HEK293 (cell line): ENCODE data around the gene SIMC1.
"Not testable (repeated sequence)": the region's sequence is repeated elsewhere in the genome, so short reads cannot be mapped to it uniquely, and the experiment has no call there.

Experiments
- CTCF ChIA-PET: fragments of 350-600 bp; formaldehyde crosslinking; extraction: SDS; loops from one replicate; lab custom pipeline; 2021; ENCODE audit warnings: antibody characterized with exemption; lab: Yijun Ruan, JAX
- POLR2A ChIA-PET: fragments of 300-600 bp; formaldehyde crosslinking; extraction: SDS; loops from one replicate; lab custom pipeline; 2020; ENCODE audit warnings: antibody characterized with exemption, inconsistent platforms; lab: Yijun Ruan, JAX
- H3K27ac ChIP-seq: fragments of 200-500 bp; sonication (Bioruptor generic); 2 replicates; pipeline ENCODE4 v1.5.1; 2014; ENCODE audit warnings: low read depth, low read length, control low read depth, inconsistent platforms; ENCODE audit errors: extremely low read depth
- H3K36me3 ChIP-seq, 2 experiments: fragments of 200-500 bp in 1 of 2; sonication (Bioruptor generic) in 1 of 2; 1 replicate in 1 of 2; 2 replicates in 1 of 2; pipeline ENCODE4 v1.5.1; 2014 to 2017; ENCODE audit warnings: inconsistent platforms in 2 of 2, low read length in 2 of 2; ENCODE audit not compliant: control insufficient read depth in 2 of 2, insufficient read depth in 1 of 2
- H3K4me1 ChIP-seq: fragments of 200-500 bp; sonication (Bioruptor generic); 2 replicates; pipeline ENCODE4 v1.5.1; 2014; ENCODE audit warnings: mild to moderate bottlenecking, low read length, inconsistent platforms; ENCODE audit not compliant: control insufficient read depth, insufficient read depth
- H3K4me3 ChIP-seq: 2 replicates; pipeline ENCODE4 v1.5.1; 2011; ENCODE audit warnings: low read depth, mild to moderate bottlenecking, control low read depth, low read length, moderate library complexity
- H3K9me3 ChIP-seq: fragments of 200-500 bp; sonication (Bioruptor generic); 2 replicates; pipeline ENCODE4 v1.5.1; 2014; ENCODE audit warnings: low read depth, low read length, inconsistent platforms; ENCODE audit not compliant: control insufficient read depth, insufficient read depth
- HOXA7 ChIP-seq: sonication (generic); formaldehyde crosslinking; IDR thresholded peaks from 2 replicates; pipeline ENCODE4 v1.8.1; 2022; ENCODE audit warnings: missing genetic modification reagents, borderline replicate concordance
- PRDM1 ChIP-seq: fragments of 450-650 bp; formaldehyde crosslinking; IDR thresholded peaks from 2 replicates; pipeline ENCODE4; 2016; ENCODE audit warnings: missing biosample characterization, missing genetic modification characterization
- TRIM28 ChIP-seq: IDR thresholded peaks from 2 replicates; pipeline ENCODE4 v1.6.1; 2011; ENCODE audit warnings: low read length, control low read depth, borderline replicate concordance
- ZNF121 ChIP-seq: fragments of 450-650 bp; formaldehyde crosslinking; IDR thresholded peaks from 2 replicates; pipeline ENCODE4 v1.5.1; 2016; ENCODE audit warnings: missing biosample characterization, missing genetic modification characterization
- ZNF292 ChIP-seq: fragments of 450-650 bp; formaldehyde crosslinking; IDR thresholded peaks from 2 replicates; pipeline ENCODE4 v1.5.1; 2016; ENCODE audit warnings: low read depth, missing biosample characterization, missing genetic modification characterization, borderline replicate concordance
- ZNF302 ChIP-seq: fragments of 450-650 bp; formaldehyde crosslinking; IDR thresholded peaks from 2 replicates; pipeline ENCODE4 v1.5.1; 2016; ENCODE audit warnings: missing biosample characterization, missing genetic modification characterization, low read depth
- ZNF544 ChIP-seq: fragments of 450-650 bp; formaldehyde crosslinking; IDR thresholded peaks from 2 replicates; pipeline ENCODE4 v1.5.0; 2017; ENCODE audit warnings: missing biosample characterization, missing genetic modification characterization
- ZNF558 ChIP-seq: fragments of 450-650 bp; formaldehyde crosslinking; IDR thresholded peaks from 2 replicates; pipeline ENCODE4 v1.5.1; 2016; ENCODE audit warnings: missing biosample characterization, missing genetic modification characterization
- ZNF560 ChIP-seq: fragments of 450-650 bp; formaldehyde crosslinking; IDR thresholded peaks from 2 replicates; pipeline ENCODE4 v1.5.1; 2017; ENCODE audit warnings: missing biosample characterization, missing genetic modification characterization, borderline replicate concordance
- ZNF692 ChIP-seq: fragments of 450-650 bp; formaldehyde crosslinking; IDR thresholded peaks from 2 replicates; pipeline ENCODE4 v1.5.1; 2016; ENCODE audit warnings: missing biosample characterization, missing genetic modification characterization
- ZNF776 ChIP-seq: fragments of 450-650 bp; formaldehyde crosslinking; IDR thresholded peaks from 2 replicates; pipeline ENCODE4 v1.5.0; 2017; ENCODE audit warnings: missing biosample characterization, missing genetic modification characterization, borderline replicate concordance

The SIMC1 gene

GRCh38 chr5:176189857-176190256 lies 48.4 kb upstream of the SIMC1 start (continued):
- TF ChIP-seq ZNF302 (tag by site-specific recombination) (no peak), ZNF776 (tag by site-specific recombination) (no peak), TRIM28 (no peak), ZNF560 (tag by site-specific recombination) (no peak), PRDM1 (tag by site-specific recombination) (no peak), ZNF292 (tag by site-specific recombination) (no peak), ZNF121 (no peak), HOXA7 (no peak)

- ChIA-PET POLR2A (interaction anchor here (0.6 kb wide), 1 partner anchor 319 kb away, joined by 3 read pairs; no protein-coding TSS in a partner anchor), CTCF (no interaction called here)
- Histone ChIP-seq H3K27ac (no peak overlapping the region), H3K9me3 (no peaks in the 10 kb centered on the region), H3K4me1 (no peaks in the 10 kb centered on the region), H3K36me3 (no peaks in the 10 kb centered on the region), H3K4me3 (no peak overlapping the region)
- TF ChIP-seq ZNF544 (tag by site-specific recombination) (no peak), ZNF692 (tag by site-specific recombination) (0 out of 2 replicates have a peak, but pooled peaks have one; percentile 44)
Observed at GRCh38 chr5:176190886-176191755, 47.1 kb upstream of the SIMC1 start.

- no peak for TF ChIP-seq ZNF558 (tag by site-specific recombination)
- ChIA-PET POLR2A (no interaction called here), CTCF (no interaction called here)
- Histone ChIP-seq H3K36me3 (no peaks in the 10 kb centered on the region), H3K4me3 (no peak overlapping the region), H3K27ac (no peak overlapping the region), H3K4me1 (no peaks in the 10 kb centered on the region), H3K9me3 (no peaks in the 10 kb centered on the region)
Observed at GRCh38 chr5:176192094-176192721, 46.0 kb upstream of the SIMC1 start.

GRCh38 chr5:176192722-176193117 lies 45.5 kb upstream of the SIMC1 start:
- H3K4me1 ChIP-seq, H3K4me3 ChIP-seq, CTCF ChIA-PET, H3K9me3 ChIP-seq, H3K27ac ChIP-seq, POLR2A ChIA-PET, H3K36me3 ChIP-seq: not testable (repeated sequence)

GRCh38 chr5:176193636-176194035 lies 44.6 kb upstream of the SIMC1 start:
- H3K27ac ChIP-seq, H3K4me1 ChIP-seq, H3K4me3 ChIP-seq, H3K9me3 ChIP-seq, CTCF ChIA-PET, POLR2A ChIA-PET, H3K36me3 ChIP-seq: not testable (repeated sequence)

GRCh38 chr5:176194238-176195083 lies 43.8 kb upstream of the SIMC1 start:
- H3K27ac ChIP-seq, CTCF ChIA-PET, H3K4me1 ChIP-seq, H3K36me3 ChIP-seq, H3K9me3 ChIP-seq, H3K4me3 ChIP-seq, POLR2A ChIA-PET: not testable (repeated sequence)

- H3K9me3 ChIP-seq, H3K4me1 ChIP-seq, H3K36me3 ChIP-seq, H3K27ac ChIP-seq, H3K4me3 ChIP-seq, POLR2A ChIA-PET, CTCF ChIA-PET: not testable (repeated sequence)
Observed at GRCh38 chr5:176195084-176195413, 43.2 kb upstream of the SIMC1 start.

GRCh38 chr5:176195487-176196207 lies 42.6 kb upstream of the SIMC1 start:
- H3K9me3 ChIP-seq, POLR2A ChIA-PET, H3K36me3 ChIP-seq, H3K4me1 ChIP-seq, CTCF ChIA-PET, H3K4me3 ChIP-seq, H3K27ac ChIP-seq: not testable (repeated sequence)
